Measurements from ENCODE around the gene TMEM106A. TPM values are rescaled to one million over a fixed set of nuclear protein-coding genes. Genes with fewer than 3 reads are reported as not detected.

TMEM106A gene
- total RNA-seq, 4 donors from 2014 or later, result 0.27 to 2.5 (median 1.6) TPM

- Histone ChIP-seq H3K27ac (peak overlapping the region in 3 of 4 donors; percentile 69 to 88 (median 87)), H3K36me3 (peaks cover 0 to 53% (median 3%) of the 10 kb centered on the region in 3 donors), H3K4me3 (no peak overlapping the region), H3K27me3 (no peaks in the 10 kb centered on the region), H3K4me1 (peaks cover 14 to 34% (median 20%) of the 10 kb centered on the region in 3 donors), H3K9me3 (no peaks in the 10 kb centered on the region)
- no peak for DNase-seq
- intact Hi-C loops (cut with DNase I), result no loop called here
- 56 to 82% methylated on average over 3 of the region's 3 CpGs for WGBS, 2 donors
- TF ChIP-seq POLR2A (IDR thresholded peaks at IDR 0.05), result no peak
- TF ChIP-seq CTCF (IDR thresholded peaks at IDR 0.05), result no peak
These were observed 1.1 kb upstream of the TMEM106A start for GRCh38 chr17:43210576-43210975.

GRCh38 chr17:43211123-43211479, 574 bp upstream of the TMEM106A start:
- no peak for DNase-seq
- H3K27me3 ChIP-seq, result no peaks in the 10 kb centered on the region
- H3K36me3 ChIP-seq, result peaks cover 0 to 53% (median 3%) of the 10 kb centered on the region in 3 donors
- no peaks in the 10 kb centered on the region for H3K9me3 ChIP-seq
- 14 to 23% methylated on average over 2 of the region's 2 CpGs for WGBS, 2 donors
- no peak for TF ChIP-seq POLR2A (IDR thresholded peaks at IDR 0.05)
- TF ChIP-seq CTCF (IDR thresholded peaks at IDR 0.05), result no peak
- H3K4me1 ChIP-seq, result peaks cover 14 to 34% (median 20%) of the 10 kb centered on the region in 3 donors
- peak overlapping the region; percentile 69 to 89 (median 88) for H3K27ac ChIP-seq
- H3K4me3 ChIP-seq, result peak overlapping the region; percentile 41 to 76 (median 60)
- intact Hi-C loops (cut with DNase I), result no loop called here

GRCh38 chr17:43212641-43213490, 1.2 kb downstream of the TMEM106A start:
- Histone ChIP-seq H3K27me3 (no peaks in the 10 kb centered on the region), H3K4me3 (peak overlapping the region in 3 of 4 donors; percentile 59 to 76 (median 61)), H3K9me3 (no peaks in the 10 kb centered on the region), H3K27ac (peak overlapping the region in 3 of 4 donors; percentile 87 to 89 (median 88)), H3K36me3 (peaks cover 0 to 53% (median 3%) of the 10 kb centered on the region in 3 donors), H3K4me1 (peaks cover 14 to 34% (median 20%) of the 10 kb centered on the region in 3 donors)
- intact Hi-C loops (cut with DNase I), result no loop called here
- no peak for TF ChIP-seq POLR2A (IDR thresholded peaks at IDR 0.05)
- TF ChIP-seq CTCF (IDR thresholded peaks at IDR 0.05), result no peak
- 50 to 54% methylated on average over 5 to 6 of the region's 7 CpGs for WGBS, 2 donors
- DNase-seq, result no peak

- Histone ChIP-seq H3K4me1 (peaks cover 14 to 34% (median 20%) of the 10 kb centered on the region in 3 donors), H3K36me3 (peaks cover 0 to 53% (median 3%) of the 10 kb centered on the region in 3 donors), H3K27me3 (no peaks in the 10 kb centered on the region), H3K9me3 (no peaks in the 10 kb centered on the region), H3K27ac (no peak overlapping the region), H3K4me3 (no peak overlapping the region)
- intact Hi-C loops (cut with DNase I), result no loop called here
- TF ChIP-seq CTCF (IDR thresholded peaks at IDR 0.05), result no peak
- no peak for TF ChIP-seq POLR2A (IDR thresholded peaks at IDR 0.05)
- no peak for DNase-seq
- WGBS, 2 donors, result 92 to 100% methylated on average over 2 of the region's 2 CpGs
These were observed 1.9 kb downstream of the TMEM106A start for GRCh38 chr17:43213545-43213944.

GRCh38 chr17:43215341-43215740, 3.7 kb downstream of the TMEM106A start:
- TF ChIP-seq CTCF (IDR thresholded peaks at IDR 0.05) (no peak), POLR2A (IDR thresholded peaks at IDR 0.05) (no peak)
- H3K4me1 ChIP-seq, result peaks cover 14 to 34% (median 20%) of the 10 kb centered on the region in 3 donors
- no peak for DNase-seq
- no peaks in the 10 kb centered on the region for H3K27me3 ChIP-seq
- intact Hi-C loops (cut with DNase I), result no loop called here
- no peak overlapping the region for H3K27ac ChIP-seq
- 89% methylated on average over 3 of the region's 3 CpGs for WGBS, 2 donors
- no peaks in the 10 kb centered on the region for H3K9me3 ChIP-seq
- no peak overlapping the region for H3K4me3 ChIP-seq
- peaks cover 0 to 36% (median 0%) of the 10 kb centered on the region in 3 donors for H3K36me3 ChIP-seq

Measured in esophagus squamous epithelium (tissue), 5 donors.